ENCODE measurements around the gene MAGOH. TPM values are rescaled to one million over a fixed set of nuclear protein-coding genes. Genes with fewer than 3 reads are reported as not detected.

Gene MAGOH
- total RNA-seq, 2 donors from 2014 or later = 9.5 to 21.8 TPM

DNA sequence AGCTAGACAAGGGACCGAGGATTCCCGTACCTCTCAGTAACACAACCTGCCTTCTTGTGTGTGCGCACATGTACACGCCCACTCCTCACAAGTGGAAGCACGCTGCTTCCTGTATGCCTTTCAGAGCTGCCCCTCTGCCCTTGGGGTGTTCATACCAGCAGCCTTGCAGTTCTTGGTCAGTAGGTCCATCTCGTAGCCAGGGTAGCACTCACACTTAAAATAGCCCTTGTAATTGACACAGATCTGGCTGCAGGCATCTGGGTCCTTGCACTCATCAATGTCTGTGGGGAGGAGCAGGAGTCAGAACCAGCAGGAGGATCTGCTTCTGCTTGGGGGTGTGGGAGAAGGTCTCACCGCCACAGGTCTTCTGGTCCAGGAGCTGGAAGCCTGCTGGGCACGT, 32.6 kb upstream of the MAGOH start:
- Histone ChIP-seq H3K9me3 (no peaks in the 10 kb centered on the region), H3K27me3 (replicated peaks; ENCODE audit: insufficient read depth) (no peaks in the 10 kb centered on the region), H3K4me1 (ENCODE audit: control insufficient read depth in 1 of 2, low read depth in 2 of 2) (no peaks in the 10 kb centered on the region), H3K4me3 (no peak overlapping the region), H3K36me3 (peaks cover 7% of the 10 kb centered on the region), H3K27ac (no peak overlapping the region)
- DNase-seq (ENCODE audit: low spot score) = no peak
- no peak for ATAC-seq (ENCODE audit: insufficient number of reproducible peaks, low FRiP score, low read depth)
- TF ChIP-seq, protein P1, sequence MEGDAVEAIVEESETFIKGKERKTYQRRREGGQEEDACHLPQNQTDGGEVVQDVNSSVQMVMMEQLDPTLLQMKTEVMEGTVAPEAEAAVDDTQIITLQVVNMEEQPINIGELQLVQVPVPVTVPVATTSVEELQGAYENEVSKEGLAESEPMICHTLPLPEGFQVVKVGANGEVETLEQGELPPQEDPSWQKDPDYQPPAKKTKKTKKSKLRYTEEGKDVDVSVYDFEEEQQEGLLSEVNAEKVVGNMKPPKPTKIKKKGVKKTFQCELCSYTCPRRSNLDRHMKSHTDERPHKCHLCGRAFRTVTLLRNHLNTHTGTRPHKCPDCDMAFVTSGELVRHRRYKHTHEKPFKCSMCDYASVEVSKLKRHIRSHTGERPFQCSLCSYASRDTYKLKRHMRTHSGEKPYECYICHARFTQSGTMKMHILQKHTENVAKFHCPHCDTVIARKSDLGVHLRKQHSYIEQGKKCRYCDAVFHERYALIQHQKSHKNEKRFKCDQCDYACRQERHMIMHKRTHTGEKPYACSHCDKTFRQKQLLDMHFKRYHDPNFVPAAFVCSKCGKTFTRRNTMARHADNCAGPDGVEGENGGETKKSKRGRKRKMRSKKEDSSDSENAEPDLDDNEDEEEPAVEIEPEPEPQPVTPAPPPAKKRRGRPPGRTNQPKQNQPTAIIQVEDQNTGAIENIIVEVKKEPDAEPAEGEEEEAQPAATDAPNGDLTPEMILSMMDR (IDR thresholded peaks at IDR 0.05) = no peak

DNA sequence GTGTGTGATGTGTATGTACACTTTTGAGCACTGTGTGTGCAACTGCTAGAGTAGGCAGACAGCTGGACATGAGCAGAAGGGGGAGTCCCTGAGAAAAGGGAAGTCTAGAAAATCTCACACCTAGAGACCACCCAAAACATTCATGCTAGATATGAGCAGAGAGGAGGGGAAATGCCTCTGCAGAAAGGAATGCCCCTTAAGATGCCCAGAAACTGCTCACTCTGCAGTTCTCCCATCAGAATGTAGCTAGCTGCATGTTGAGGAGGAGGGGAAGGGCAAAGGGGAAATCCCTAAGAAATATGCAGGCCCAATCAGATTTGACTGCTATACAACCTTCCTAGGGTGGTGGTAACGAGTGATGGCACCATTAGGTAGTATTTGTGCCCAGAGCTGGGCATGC, 31.8 kb upstream of the MAGOH start:
- Histone ChIP-seq H3K27ac (no peak overlapping the region), H3K27me3 (replicated peaks; ENCODE audit: insufficient read depth) (no peaks in the 10 kb centered on the region), H3K4me1 (ENCODE audit: control insufficient read depth in 1 of 2, low read depth in 2 of 2) (no peaks in the 10 kb centered on the region), H3K4me3 (no peak overlapping the region), H3K36me3 (peaks cover 3% of the 10 kb centered on the region), H3K9me3 (no peaks in the 10 kb centered on the region)
- DNase-seq (ENCODE audit: low spot score) (no peak), ATAC-seq (ENCODE audit: insufficient number of reproducible peaks, low FRiP score, low read depth) (no peak)
- TF ChIP-seq, protein P1 (IDR thresholded peaks at IDR 0.05) = no peak

DNA sequence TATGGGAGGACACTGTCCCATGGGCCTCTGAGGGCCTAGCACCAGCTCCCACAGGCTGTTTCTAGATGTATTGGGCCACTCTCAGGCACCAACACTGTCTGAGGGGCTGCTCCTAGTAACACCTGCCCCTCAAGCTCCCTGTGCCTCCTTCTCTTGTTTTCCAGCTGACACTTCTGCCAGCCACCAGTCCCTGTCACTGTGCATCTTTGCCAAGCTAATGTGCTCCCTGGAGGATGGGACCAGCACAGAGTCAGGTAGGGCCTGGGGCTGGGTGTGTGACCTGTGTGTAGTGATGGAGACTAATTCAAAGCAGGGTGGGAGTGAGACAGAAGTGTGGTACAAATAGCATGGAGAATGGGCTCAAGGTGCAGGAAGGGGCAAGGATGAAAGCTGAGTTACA, 29.4 kb upstream of the MAGOH start:
- DNase-seq (ENCODE audit: low spot score) (no peak), ATAC-seq (ENCODE audit: insufficient number of reproducible peaks, low FRiP score, low read depth) (no peak)
- peaks cover 3% of the 10 kb centered on the region for H3K36me3 ChIP-seq
- no peaks in the 10 kb centered on the region for H3K9me3 ChIP-seq
- H3K27ac ChIP-seq = no peak overlapping the region
- H3K27me3 ChIP-seq (replicated peaks; ENCODE audit: insufficient read depth) = no peaks in the 10 kb centered on the region
- TF ChIP-seq, protein P1 (IDR thresholded peaks at IDR 0.05) = no peak
- H3K4me3 ChIP-seq = no peak overlapping the region
- H3K4me1 ChIP-seq (ENCODE audit: control insufficient read depth in 1 of 2, low read depth in 2 of 2) = no peaks in the 10 kb centered on the region

DNA sequence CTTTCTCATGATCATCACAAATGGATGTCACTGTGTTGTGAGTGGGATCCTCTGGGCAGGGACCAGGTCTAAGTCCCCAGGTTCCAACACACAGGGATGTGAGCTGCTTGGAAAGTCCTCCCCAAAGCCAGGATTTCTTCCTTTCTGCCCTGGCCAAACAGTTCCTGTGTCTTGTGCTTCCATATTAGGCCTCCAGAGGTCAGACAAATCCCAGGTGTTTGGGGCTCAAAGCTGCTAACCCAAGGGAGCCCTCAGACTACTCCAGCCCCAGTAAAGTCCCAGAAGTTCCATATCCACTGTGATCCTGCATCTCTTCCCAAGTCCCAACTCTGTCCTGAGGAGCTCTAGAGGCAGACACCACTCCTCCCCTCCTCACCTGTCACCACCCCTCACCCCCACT, 27.7 kb upstream of the MAGOH start:
- no peak for ATAC-seq (ENCODE audit: insufficient number of reproducible peaks, low FRiP score, low read depth)
- Histone ChIP-seq H3K4me1 (ENCODE audit: control insufficient read depth in 1 of 2, low read depth in 2 of 2) (no peaks in the 10 kb centered on the region), H3K27me3 (replicated peaks; ENCODE audit: insufficient read depth) (no peaks in the 10 kb centered on the region), H3K9me3 (no peaks in the 10 kb centered on the region), H3K27ac (no peak overlapping the region), H3K4me3 (no peak overlapping the region), H3K36me3 (peaks cover 3% of the 10 kb centered on the region)
- TF ChIP-seq, protein P1 (IDR thresholded peaks at IDR 0.05) = no peak
- no peak for DNase-seq (ENCODE audit: low spot score)

DNA sequence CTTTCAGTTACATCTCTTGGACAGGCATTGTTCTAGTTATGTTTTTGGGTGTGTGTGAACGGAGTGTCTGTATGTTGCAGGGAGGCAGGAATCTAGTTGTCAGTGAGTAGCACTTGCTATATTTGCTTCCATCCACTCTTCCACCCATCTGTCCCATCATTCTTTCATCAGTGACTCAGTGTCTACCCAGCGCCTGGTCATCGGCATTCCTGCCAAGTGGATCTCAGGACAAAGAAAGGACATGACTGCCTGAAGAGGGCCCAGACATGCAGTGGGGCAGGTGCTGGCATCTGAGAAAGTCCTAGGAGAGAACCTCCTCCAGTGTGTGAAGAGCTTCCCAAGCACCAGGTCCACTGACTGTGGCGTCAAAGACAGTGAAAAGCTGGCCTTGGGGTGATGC, 27.3 kb upstream of the MAGOH start:
- no peaks in the 10 kb centered on the region for H3K27me3 ChIP-seq (replicated peaks; ENCODE audit: insufficient read depth)
- no peak overlapping the region for H3K27ac ChIP-seq
- H3K36me3 ChIP-seq = peaks cover 3% of the 10 kb centered on the region
- TF ChIP-seq, protein P1 (IDR thresholded peaks at IDR 0.05) = no peak
- ATAC-seq (ENCODE audit: insufficient number of reproducible peaks, low FRiP score, low read depth) = no peak
- no peaks in the 10 kb centered on the region for H3K4me1 ChIP-seq (ENCODE audit: control insufficient read depth in 1 of 2, low read depth in 2 of 2)
- no peaks in the 10 kb centered on the region for H3K9me3 ChIP-seq
- no peak for DNase-seq (ENCODE audit: low spot score)
- H3K4me3 ChIP-seq = no peak overlapping the region
